Aortic smooth muscle cell (primary cell): Measurements from ENCODE around the gene PANX2. TPM values are rescaled to one million over a fixed set of nuclear protein-coding genes. Genes with fewer than 3 reads are reported as not detected.

Experiments used
- total RNA-seq: library from RNA; depleted of rRNA; stranded (reverse); fragments of >200 nt; gene quantifications from 2 replicates; pipeline ENCODE4 v1.2.3, GENCODE V29; 2014

The PANX2 gene, protein sequence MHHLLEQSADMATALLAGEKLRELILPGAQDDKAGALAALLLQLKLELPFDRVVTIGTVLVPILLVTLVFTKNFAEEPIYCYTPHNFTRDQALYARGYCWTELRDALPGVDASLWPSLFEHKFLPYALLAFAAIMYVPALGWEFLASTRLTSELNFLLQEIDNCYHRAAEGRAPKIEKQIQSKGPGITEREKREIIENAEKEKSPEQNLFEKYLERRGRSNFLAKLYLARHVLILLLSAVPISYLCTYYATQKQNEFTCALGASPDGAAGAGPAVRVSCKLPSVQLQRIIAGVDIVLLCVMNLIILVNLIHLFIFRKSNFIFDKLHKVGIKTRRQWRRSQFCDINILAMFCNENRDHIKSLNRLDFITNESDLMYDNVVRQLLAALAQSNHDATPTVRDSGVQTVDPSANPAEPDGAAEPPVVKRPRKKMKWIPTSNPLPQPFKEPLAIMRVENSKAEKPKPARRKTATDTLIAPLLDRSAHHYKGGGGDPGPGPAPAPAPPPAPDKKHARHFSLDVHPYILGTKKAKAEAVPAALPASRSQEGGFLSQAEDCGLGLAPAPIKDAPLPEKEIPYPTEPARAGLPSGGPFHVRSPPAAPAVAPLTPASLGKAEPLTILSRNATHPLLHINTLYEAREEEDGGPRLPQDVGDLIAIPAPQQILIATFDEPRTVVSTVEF
- 0.79 and 1.1 TPM in 2 replicates for total RNA-seq

DNA sequence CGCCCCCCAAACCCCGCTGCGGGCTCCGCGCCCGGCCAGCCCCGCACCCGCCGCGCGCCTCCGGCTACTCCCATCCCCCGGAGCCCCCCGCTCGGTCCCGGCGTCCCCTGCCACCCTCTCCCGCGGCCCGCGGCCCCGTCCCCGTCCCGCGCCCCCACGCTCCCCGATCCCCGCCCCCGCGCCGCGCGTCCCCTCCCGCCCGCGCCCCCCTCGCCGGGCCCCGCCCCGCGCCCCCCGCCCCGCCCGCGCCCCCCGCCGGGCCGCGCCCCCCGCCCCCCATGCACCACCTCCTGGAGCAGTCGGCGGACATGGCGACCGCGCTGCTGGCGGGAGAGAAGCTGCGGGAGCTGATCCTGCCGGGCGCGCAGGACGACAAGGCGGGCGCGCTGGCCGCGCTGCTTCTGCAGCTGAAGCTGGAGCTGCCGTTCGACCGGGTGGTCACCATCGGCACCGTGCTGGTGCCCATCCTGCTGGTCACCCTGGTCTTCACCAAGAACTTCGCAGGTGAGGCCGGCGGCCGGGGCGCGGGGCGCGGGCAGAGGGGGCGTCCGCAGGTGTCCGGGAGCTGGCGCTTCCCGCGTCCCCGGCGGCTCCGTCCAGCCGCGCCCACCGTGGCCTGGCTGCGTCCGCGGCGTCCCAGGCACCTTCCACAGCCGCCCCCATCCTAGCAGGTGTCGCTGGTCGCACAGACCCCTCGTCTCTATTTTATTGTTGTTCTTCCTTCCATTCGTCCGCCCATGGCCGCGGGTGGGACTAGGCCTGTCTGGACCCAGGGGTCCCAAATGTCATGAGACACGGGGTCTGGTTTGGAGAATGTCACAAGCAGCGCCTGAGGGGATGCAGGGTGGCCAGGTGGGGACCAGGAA is at the start of gene PANX2:
TSS of gene PANX2 (plus strand) at position 279 of the 866 bp plus-strand sequence. CDS start at position 279, 0 bp downstream.

DNA sequence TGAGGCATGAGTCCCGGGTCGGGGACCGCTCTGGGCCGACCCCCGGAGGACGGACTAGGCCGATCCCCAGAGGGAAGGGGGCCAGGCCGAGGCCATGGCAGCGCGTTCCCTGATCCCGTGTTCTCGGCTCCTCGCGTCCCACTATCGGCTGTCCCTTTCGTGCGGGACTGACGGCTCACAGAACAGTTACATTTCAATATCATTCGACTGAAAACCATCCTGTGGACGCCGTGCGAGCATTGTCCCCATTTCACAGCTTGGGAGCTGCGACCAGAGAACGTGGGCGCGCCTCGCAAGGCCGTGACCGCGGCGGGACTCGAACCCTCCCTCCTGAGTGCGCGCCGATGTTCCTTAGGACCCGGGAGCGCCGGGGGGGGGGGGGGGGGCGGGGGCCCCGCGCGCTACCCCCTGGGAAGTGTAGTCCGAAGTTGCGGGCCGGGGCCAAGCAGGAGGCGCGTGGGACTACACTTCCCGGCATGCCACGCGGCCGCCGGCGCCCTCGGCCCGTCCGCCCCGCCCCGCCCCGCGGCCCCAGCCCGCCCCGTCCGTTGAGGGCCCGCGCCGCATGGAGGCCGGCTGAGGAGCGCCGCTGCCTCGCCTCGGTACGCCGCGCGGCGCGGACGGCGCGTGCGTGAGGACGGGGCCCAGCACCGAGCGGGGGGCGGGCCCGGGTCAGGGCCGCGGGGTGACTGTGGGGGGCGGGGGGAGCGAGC is 15.0 kb downstream of the PANX2 start, which contains the start of gene TRABD:
TSS of gene TRABD (plus strand) at position 539 of the 713 bp plus-strand sequence. CDS start 7,148 bp downstream, outside the sequence.

DNA sequence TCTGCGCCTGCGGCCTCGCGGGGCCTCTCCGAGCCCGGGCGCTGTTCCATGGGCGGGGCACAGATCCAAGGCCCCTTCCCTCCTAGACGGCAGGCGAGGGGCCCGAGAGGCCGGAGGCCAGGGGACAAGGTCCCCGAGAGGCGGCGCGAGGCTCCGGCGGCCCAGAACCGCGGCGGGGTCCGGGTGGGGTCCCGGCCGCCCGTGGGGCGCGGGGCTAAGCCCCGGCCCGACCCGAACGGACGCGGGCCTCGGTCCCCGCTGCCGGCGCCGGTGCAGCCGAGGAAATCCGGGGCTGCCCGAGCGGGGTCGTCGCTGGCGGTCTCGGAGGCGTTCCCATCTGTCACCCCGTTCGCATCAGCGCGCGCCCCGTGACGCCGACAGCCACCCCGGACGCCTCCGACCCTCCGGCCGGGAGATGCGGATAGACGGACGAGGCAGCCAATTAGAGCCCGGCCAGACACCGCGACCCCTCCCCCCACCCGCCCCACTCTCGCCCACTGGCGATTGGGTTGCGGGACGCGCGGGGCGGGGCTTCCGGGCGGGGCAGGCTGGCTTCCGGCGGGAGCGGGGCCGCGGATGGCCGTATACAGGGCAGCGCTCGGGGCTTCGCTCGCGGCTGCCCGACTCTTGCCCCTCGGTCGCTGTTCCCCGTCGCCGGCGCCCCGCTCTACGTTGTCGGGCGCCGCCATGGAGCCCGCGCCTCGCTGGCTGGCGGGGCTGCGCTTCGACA is 30.1 kb downstream of the PANX2 start, which contains the start of gene SELENOO:
TSS of gene SELENOO (plus strand) at position 551 of the 730 bp plus-strand sequence. CDS start at position 577, 26 bp downstream.

Other genes starting within 250 kb of the PANX2 start
- gene PIM3, start 210.0 kb upstream of the PANX2 start, total RNA-seq: 24.2 and 30.1 TPM in 2 replicates
- not detected in 2 replicates for gene IL17REL, start 158.0 kb upstream of the PANX2 start, total RNA-seq
- gene TTLL8, start 112.4 kb upstream of the PANX2 start, total RNA-seq: not detected in 2 replicates
- gene MLC1, start 85.3 kb upstream of the PANX2 start, total RNA-seq: 2.1 and 2.2 TPM in 2 replicates
- 1.8 and 7.8 TPM in 2 replicates for gene MOV10L1, start 80.7 kb upstream of the PANX2 start, total RNA-seq
- 15.2 and 16.5 TPM in 2 replicates for gene TRABD, start 15.2 kb downstream of the PANX2 start, total RNA-seq
- 21.8 and 25.4 TPM in 2 replicates for gene SELENOO, start 30.3 kb downstream of the PANX2 start, total RNA-seq
- 26.4 and 30.5 TPM in 2 replicates for gene TUBGCP6, start 74.3 kb downstream of the PANX2 start, total RNA-seq
- 16.2 and 21.7 TPM in 2 replicates for gene HDAC10, start 80.5 kb downstream of the PANX2 start, total RNA-seq
- 24.3 and 28.3 TPM in 2 replicates for gene MAPK12, start 91.0 kb downstream of the PANX2 start, total RNA-seq
- gene MAPK11, start 99.6 kb downstream of the PANX2 start, total RNA-seq: 3.7 and 4.4 TPM in 2 replicates
- gene PLXNB2, start 136.9 kb downstream of the PANX2 start, total RNA-seq: 145 and 159 TPM in 2 replicates
- 1.6 and 1.9 TPM in 2 replicates for gene DENND6B, start 156.3 kb downstream of the PANX2 start, total RNA-seq
- gene PPP6R2, start 172.6 kb downstream of the PANX2 start, total RNA-seq: 62.2 and 65.0 TPM in 2 replicates